HUES64 (cell line): Measurements from ENCODE around the gene SLC34A3.

ENCODE experiments used
- H3K27ac ChIP-seq: 2 replicates; pipeline ENCODE4 v1.7.0; 2013; ENCODE audit warnings: low read depth, low read length, inconsistent platforms
- H3K27me3 ChIP-seq: 2 replicates; pipeline ENCODE4 v1.6.1; 2013; ENCODE audit warnings: mild to moderate bottlenecking, low read length; ENCODE audit not compliant: insufficient read depth
- H3K36me3 ChIP-seq: 2 replicates; pipeline ENCODE4 v1.6.1; 2013; ENCODE audit warnings: mild to moderate bottlenecking, low read length; ENCODE audit not compliant: insufficient read depth
- H3K4me1 ChIP-seq: 2 replicates; pipeline ENCODE4 v1.6.1; 2013; ENCODE audit warnings: mild to moderate bottlenecking, low read length, moderate library complexity; ENCODE audit not compliant: insufficient read depth
- H3K4me3 ChIP-seq: 2 replicates; pipeline ENCODE4 v1.5.1; 2013; ENCODE audit warnings: mild to moderate bottlenecking, low read length, moderate library complexity
- H3K9ac ChIP-seq: 2 replicates; pipeline ENCODE4 v1.6.1; 2013; ENCODE audit warnings: mild to moderate bottlenecking, low read depth, low read length
- H3K9me3 ChIP-seq: 2 replicates; pipeline ENCODE4 v1.6.1; 2013; ENCODE audit warnings: low read depth, low read length; ENCODE audit not compliant: insufficient read depth
- WGBS: fragments of 150-250, 120-280 bp; methylation state at CpG from one replicate; pipeline ENCODE4 v1.1.7; 2013; ENCODE audit warnings: missing lambda C conversion rate; 5-methylcytosine and 5-hydroxymethylcytosine counted together

Gene SLC34A3

GRCh38 chr9:137189297-137190295 is 41.1 kb upstream of the SLC34A3 start:
- peaks cover 23% of the 10 kb centered on the region for H3K36me3 ChIP-seq
- H3K27me3 ChIP-seq: no peaks in the 10 kb centered on the region
- peak overlapping the region; percentile 92 for H3K4me3 ChIP-seq
- H3K9me3 ChIP-seq: no peaks in the 10 kb centered on the region
- no peak overlapping the region; the same call in 1 of the 2 replicates for H3K27ac ChIP-seq
- H3K9ac ChIP-seq: peak overlapping the region; percentile 81
- H3K4me1 ChIP-seq: peaks cover 4% of the 10 kb centered on the region; the same call in 1 of the 2 replicates
- WGBS: 52% methylated on average over 23 of the region's 23 CpGs

DNA sequence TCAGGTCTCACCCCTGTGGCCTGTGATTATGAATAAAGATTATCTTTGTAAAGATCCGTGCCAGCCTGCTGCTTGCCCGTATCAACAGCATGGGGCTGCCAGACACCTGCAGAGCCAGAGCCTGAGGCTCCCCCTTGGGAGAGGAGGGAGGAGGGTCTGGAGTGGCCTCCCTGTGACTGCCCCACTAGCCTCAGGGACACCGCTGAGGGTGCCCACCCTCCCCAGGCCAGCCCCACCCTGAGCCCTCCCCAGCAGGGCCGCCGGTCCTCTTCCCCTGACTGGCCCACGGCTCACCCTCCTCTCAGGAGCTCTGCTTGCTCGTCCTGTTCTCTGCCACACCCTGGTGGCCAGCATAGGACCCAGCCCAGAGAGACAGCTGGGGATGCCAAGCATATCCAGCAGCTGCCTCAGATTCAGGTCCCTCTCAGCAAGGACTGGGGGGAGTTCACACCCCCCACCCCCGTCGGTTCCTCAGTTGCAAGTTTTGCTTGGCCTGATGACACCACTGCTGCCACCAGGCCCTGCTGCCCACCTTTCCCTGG is 40.3 kb upstream of the SLC34A3 start:
- no peak overlapping the region for H3K27ac ChIP-seq
- H3K4me3 ChIP-seq: no peak overlapping the region
- no peaks in the 10 kb centered on the region for H3K27me3 ChIP-seq
- H3K4me1 ChIP-seq: peaks cover 8% of the 10 kb centered on the region; the same call in 1 of the 2 replicates
- H3K9ac ChIP-seq: no peak overlapping the region
- H3K9me3 ChIP-seq: no peaks in the 10 kb centered on the region
- whole genome bisulfite sequencing: 92% methylated on average over 9 of the region's 9 CpGs
- peaks cover 15% of the 10 kb centered on the region for H3K36me3 ChIP-seq

DNA sequence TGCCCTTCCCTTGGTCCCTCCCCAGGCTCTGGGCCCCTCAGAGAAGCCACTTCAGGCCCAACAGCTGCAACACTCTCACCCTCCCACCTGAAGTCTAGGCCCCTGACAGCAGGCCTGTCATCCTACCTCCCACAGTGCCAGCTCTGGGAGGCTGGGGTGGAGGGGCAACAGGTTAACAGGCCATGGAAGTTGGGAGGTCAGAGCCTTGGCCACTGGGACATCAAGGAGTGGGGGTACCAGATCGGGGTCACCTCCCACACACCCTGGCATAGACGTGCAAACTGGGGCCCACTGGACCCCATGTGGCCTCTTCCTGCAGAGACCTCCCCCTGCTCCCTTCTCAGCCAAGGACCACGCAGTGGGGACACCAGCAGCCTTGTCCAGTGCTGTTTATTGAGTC is 39.5 kb upstream of the SLC34A3 start:
- H3K4me3 ChIP-seq: no peak overlapping the region
- H3K4me1 ChIP-seq: peaks cover 8% of the 10 kb centered on the region; the same call in 1 of the 2 replicates
- peaks cover 8% of the 10 kb centered on the region for H3K36me3 ChIP-seq
- no peak overlapping the region for H3K27ac ChIP-seq
- WGBS: 91% methylated on average over 3 of the region's 3 CpGs
- H3K27me3 ChIP-seq: no peaks in the 10 kb centered on the region
- H3K9me3 ChIP-seq: no peaks in the 10 kb centered on the region
- no peak overlapping the region for H3K9ac ChIP-seq

GRCh38 chr9:137191691-137192447 is 38.8 kb upstream of the SLC34A3 start:
- WGBS: 93% methylated on average over 22 of the region's 22 CpGs
- Histone ChIP-seq H3K9ac (no peak overlapping the region), H3K4me1 (peaks cover 8% of the 10 kb centered on the region; the same call in 1 of the 2 replicates), H3K27me3 (no peaks in the 10 kb centered on the region), H3K36me3 (peaks cover 6% of the 10 kb centered on the region; the same call in 1 of the 2 replicates), H3K27ac (no peak overlapping the region), H3K4me3 (no peak overlapping the region), H3K9me3 (no peaks in the 10 kb centered on the region)

- 90% methylated on average over 10 of the region's 10 CpGs for WGBS
- Histone ChIP-seq H3K9ac (no peak overlapping the region), H3K36me3 (peaks cover 6% of the 10 kb centered on the region; the same call in 1 of the 2 replicates), H3K4me1 (peaks cover 8% of the 10 kb centered on the region; the same call in 1 of the 2 replicates), H3K27ac (no peak overlapping the region), H3K27me3 (no peaks in the 10 kb centered on the region), H3K9me3 (no peaks in the 10 kb centered on the region), H3K4me3 (no peak overlapping the region)
Measured at GRCh38 chr9:137192448-137192780, 38.3 kb upstream of the SLC34A3 start.

DNA sequence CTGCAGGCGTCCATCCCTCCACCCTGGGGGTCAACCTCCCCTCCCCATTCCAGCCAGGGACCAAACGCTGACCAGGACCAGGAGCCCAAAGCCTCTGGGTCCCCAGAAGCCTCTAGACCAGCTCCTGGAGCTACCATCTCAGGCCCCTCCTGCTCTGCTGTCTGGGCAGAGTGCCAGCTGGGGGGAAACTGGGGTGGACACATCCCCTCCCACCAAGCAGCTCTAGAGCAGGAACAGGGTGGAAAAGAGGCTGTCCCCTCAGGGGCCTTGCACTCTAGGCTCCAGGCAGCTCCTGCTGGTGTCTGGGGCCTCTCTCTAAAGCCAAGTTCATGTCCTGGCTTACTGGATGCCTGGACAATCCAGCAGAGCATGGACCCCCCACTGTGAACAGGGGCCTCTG is 37.8 kb upstream of the SLC34A3 start:
- WGBS: 75% methylated on average over 2 of the region's 2 CpGs
- no peak overlapping the region for H3K27ac ChIP-seq
- no peak overlapping the region for H3K9ac ChIP-seq
- no peaks in the 10 kb centered on the region for H3K27me3 ChIP-seq
- no peak overlapping the region for H3K4me3 ChIP-seq
- no peaks in the 10 kb centered on the region for H3K9me3 ChIP-seq
- H3K36me3 ChIP-seq: peaks cover 6% of the 10 kb centered on the region; the same call in 1 of the 2 replicates
- peaks cover 8% of the 10 kb centered on the region; the same call in 1 of the 2 replicates for H3K4me1 ChIP-seq

DNA sequence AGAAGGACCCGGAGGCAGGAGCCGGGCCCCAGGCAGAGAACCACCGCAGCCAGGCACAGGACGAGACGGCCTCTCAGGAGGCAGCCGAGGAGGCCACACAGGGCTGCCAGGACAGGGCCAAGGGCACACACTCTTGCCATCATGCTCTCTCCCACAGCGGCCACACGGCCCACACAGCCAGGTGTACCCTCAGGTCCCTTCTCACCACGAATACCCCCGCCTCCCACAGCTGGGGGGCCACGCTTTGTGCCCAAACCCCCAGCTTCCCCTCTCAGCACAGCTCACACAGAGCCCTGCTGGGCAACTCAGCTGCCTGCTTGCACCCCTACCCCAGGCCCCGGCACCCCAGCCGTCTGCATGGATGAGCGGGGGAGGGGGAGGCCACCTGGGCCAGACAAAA is 36.9 kb upstream of the SLC34A3 start:
- Histone ChIP-seq H3K4me3 (no peak overlapping the region), H3K27ac (no peak overlapping the region), H3K9me3 (no peaks in the 10 kb centered on the region), H3K36me3 (peaks cover 6% of the 10 kb centered on the region; the same call in 1 of the 2 replicates), H3K4me1 (peaks cover 8% of the 10 kb centered on the region; the same call in 1 of the 2 replicates), H3K27me3 (no peaks in the 10 kb centered on the region), H3K9ac (no peak overlapping the region)
- WGBS: 91% methylated on average over 14 of the region's 14 CpGs

DNA sequence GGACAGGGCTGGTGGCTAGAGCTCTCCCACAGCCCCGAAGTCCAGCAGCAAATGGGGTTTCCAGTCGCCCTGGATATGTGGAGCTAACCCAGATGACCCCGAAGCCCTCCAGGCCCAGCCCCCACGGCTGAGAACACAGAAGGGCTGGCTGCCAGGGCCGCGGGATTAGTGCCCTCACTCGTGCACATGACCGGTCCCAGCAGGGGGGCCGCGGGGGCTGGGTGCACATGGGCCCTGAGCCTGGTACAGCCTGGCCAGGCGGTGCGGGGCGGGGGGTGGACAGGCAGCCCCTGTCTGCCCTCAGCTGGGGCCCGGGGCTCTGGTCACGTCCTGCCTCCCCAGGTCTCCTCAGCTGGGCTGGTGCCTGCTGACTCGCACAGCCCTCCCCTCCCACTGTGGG is 36.3 kb upstream of the SLC34A3 start:
- no peak overlapping the region for H3K9ac ChIP-seq
- H3K9me3 ChIP-seq: no peaks in the 10 kb centered on the region
- no peak overlapping the region for H3K4me3 ChIP-seq
- no peak overlapping the region for H3K27ac ChIP-seq
- H3K27me3 ChIP-seq: no peaks in the 10 kb centered on the region
- WGBS: 86% methylated on average over 16 of the region's 16 CpGs
- peaks cover 6% of the 10 kb centered on the region; the same call in 1 of the 2 replicates for H3K36me3 ChIP-seq
- peaks cover 8% of the 10 kb centered on the region; the same call in 1 of the 2 replicates for H3K4me1 ChIP-seq

GRCh38 chr9:137194909-137195308 is 35.8 kb upstream of the SLC34A3 start:
- H3K27ac ChIP-seq: no peak overlapping the region
- no peaks in the 10 kb centered on the region for H3K9me3 ChIP-seq
- no peak overlapping the region for H3K9ac ChIP-seq
- WGBS: 86% methylated on average over 10 of the region's 10 CpGs
- peaks cover 5% of the 10 kb centered on the region; the same call in 1 of the 2 replicates for H3K4me1 ChIP-seq
- no peaks in the 10 kb centered on the region for H3K27me3 ChIP-seq
- peaks cover 4% of the 10 kb centered on the region; the same call in 1 of the 2 replicates for H3K36me3 ChIP-seq
- H3K4me3 ChIP-seq: no peak overlapping the region

DNA sequence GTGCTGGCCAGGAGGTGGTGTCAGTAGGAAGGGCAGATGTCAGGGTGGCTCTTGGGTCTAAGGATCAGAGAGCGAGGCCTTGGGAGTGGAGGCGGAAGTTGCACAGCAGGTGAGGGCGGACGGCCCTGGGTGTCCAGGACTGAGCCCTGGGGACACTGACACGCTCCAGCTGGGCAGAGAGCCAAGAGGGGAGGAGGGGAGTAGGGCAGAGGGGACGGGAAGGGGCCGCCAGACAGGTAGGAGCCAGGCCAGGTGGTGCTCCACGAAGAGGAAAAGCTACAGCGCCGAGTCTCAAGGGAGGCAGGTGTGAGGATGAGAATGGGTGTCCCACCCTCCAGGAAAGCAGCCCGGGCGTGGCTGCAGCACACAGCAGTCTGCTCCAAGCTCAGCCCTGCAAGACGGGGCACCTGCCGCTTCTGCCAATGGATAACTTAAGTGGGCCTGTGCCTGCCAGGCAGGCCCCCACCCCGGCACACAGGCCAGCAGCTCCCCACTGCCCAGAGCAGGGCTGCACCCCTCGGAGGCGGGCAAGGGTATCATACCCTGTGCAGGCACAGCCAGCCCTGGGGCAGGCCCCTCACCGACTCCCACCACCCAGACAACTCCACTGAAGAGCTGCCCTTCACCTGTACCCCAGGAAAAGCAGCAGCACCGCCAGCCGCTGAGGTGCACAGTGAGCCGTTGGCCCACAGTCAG is 35.0 kb upstream of the SLC34A3 start:
- no peak overlapping the region for H3K27ac ChIP-seq
- no peak overlapping the region for H3K9ac ChIP-seq
- H3K36me3 ChIP-seq: no peaks in the 10 kb centered on the region
- 94% methylated on average over 21 of the region's 21 CpGs for WGBS
- no peak overlapping the region for H3K4me3 ChIP-seq
- peaks cover 5% of the 10 kb centered on the region; the same call in 1 of the 2 replicates for H3K4me1 ChIP-seq
- no peaks in the 10 kb centered on the region for H3K9me3 ChIP-seq
- H3K27me3 ChIP-seq: no peaks in the 10 kb centered on the region
